Karpas-422 (cell line): ENCODE data around the gene PCDH12. TPM values are rescaled to one million over a fixed set of nuclear protein-coding genes. Genes with fewer than 3 reads are reported as not detected.

Source experiments
- DNase-seq: peaks from one replicate; pipeline ENCODE4 v3.0.0-alpha.2; 2015
- H2AFZ ChIP-seq: fragments of 200-600 bp; sonication (generic); 2 replicates; pipeline ENCODE4 v1.6.1; 2014; ENCODE audit warnings: antibody characterized with exemption, low read length, mixed read lengths
- H3K27ac ChIP-seq: fragments of 200-600 bp; sonication (generic); 2 replicates; pipeline ENCODE4 v1.5.1; 2014; ENCODE audit warnings: mild to moderate bottlenecking, low read length, moderate library complexity
- H3K27me3 ChIP-seq: fragments of 200-600 bp; sonication (generic); 2 replicates; pipeline ENCODE4 v1.6.1; 2014; ENCODE audit warnings: low read length, mixed read lengths
- H3K36me3 ChIP-seq: fragments of 200-600 bp; sonication (generic); 2 replicates; pipeline ENCODE4 v1.6.1; 2014; ENCODE audit warnings: low read length, mixed read lengths; ENCODE audit not compliant: insufficient read depth
- H3K4me1 ChIP-seq: fragments of 200-600 bp; sonication (generic); 2 replicates; pipeline ENCODE4 v1.6.1; 2014; ENCODE audit warnings: mild to moderate bottlenecking, low read length, mixed read lengths
- H3K4me2 ChIP-seq: fragments of 200-600 bp; sonication (generic); 2 replicates; pipeline ENCODE4 v1.6.1; 2014; ENCODE audit warnings: low read length, low read depth, mild to moderate bottlenecking; ENCODE audit not compliant: poor library complexity, severe bottlenecking
- H3K4me3 ChIP-seq: fragments of 200-600 bp; sonication (generic); 2 replicates; pipeline ENCODE4 v1.5.1; 2014; ENCODE audit warnings: mild to moderate bottlenecking, antibody characterized with exemption, low read length, mixed read lengths
- H3K79me2 ChIP-seq: fragments of 200-600 bp; sonication (generic); 2 replicates; pipeline ENCODE4 v1.6.1; 2014; ENCODE audit warnings: mild to moderate bottlenecking, low read length, mixed read lengths
- H3K9ac ChIP-seq: fragments of 200-600 bp; sonication (generic); 2 replicates; pipeline ENCODE4 v1.6.0; 2014; ENCODE audit warnings: low read length
- H3K9me2 ChIP-seq: fragments of 200-600 bp; sonication (generic), shearing (Covaris generic); replicated peaks from 2 replicates; pipeline ENCODE4 v1.6.0; 2014; ENCODE audit warnings: mild to moderate bottlenecking, low read length, moderate library complexity; ENCODE audit not compliant: insufficient read depth
- H3K9me3 ChIP-seq: fragments of 300-700, 200-600 bp; sonication (generic); 2 replicates; pipeline ENCODE4 v1.6.1; 2014; ENCODE audit warnings: low read length, mixed read lengths
- H4K20me1 ChIP-seq: fragments of 200-600 bp; sonication (generic); 2 replicates; pipeline ENCODE4 v1.6.1; 2014; ENCODE audit warnings: mild to moderate bottlenecking, antibody characterized with exemption, low read length, low read depth; ENCODE audit not compliant: insufficient read depth
- total RNA-seq: library from RNA; depleted of rRNA; stranded (reverse); fragments of >200 nt; shearing (Covaris generic); gene quantifications from 2 replicates; pipeline ENCODE4 v1.2.3, GENCODE V29; 2014; ENCODE audit warnings: low replicate concordance

The PCDH12 gene
- total RNA-seq, 1 experiment from 2014 or later, result not detected

- peaks cover 3% of the 10 kb centered on the region for H3K36me3 ChIP-seq
- 0 out of 2 replicates have a peak, but pooled peaks cover 4% of the 10 kb centered on the region for H4K20me1 ChIP-seq
- H3K4me3 ChIP-seq, result no peak overlapping the region
- no peak overlapping the region for H3K27ac ChIP-seq
- H2AFZ ChIP-seq, result no peak overlapping the region
- no peaks in the 10 kb centered on the region for H3K9me2 ChIP-seq
- no peaks in the 10 kb centered on the region for H3K4me1 ChIP-seq
- no peaks in the 10 kb centered on the region for H3K9me3 ChIP-seq
- H3K9ac ChIP-seq, result no peak overlapping the region
- DNase-seq, result no peak
- H3K79me2 ChIP-seq, result no peaks in the 10 kb centered on the region
- H3K27me3 ChIP-seq, result no peaks in the 10 kb centered on the region
- no peak overlapping the region for H3K4me2 ChIP-seq
Observed at GRCh38 chr5:141941307-141941706, 16.7 kb downstream of the PCDH12 start.

- Histone ChIP-seq H3K4me2 (no peak overlapping the region), H3K36me3 (peaks cover 7% of the 10 kb centered on the region), H3K79me2 (no peaks in the 10 kb centered on the region), H3K9ac (no peak overlapping the region), H3K4me1 (no peaks in the 10 kb centered on the region), H3K9me3 (no peaks in the 10 kb centered on the region), H2AFZ (no peak overlapping the region), H4K20me1 (0 out of 2 replicates have a peak, but pooled peaks cover 4% of the 10 kb centered on the region), H3K27me3 (no peaks in the 10 kb centered on the region), H3K9me2 (no peaks in the 10 kb centered on the region), H3K4me3 (no peak overlapping the region), H3K27ac (no peak overlapping the region)
- DNase-seq, result no peak
Observed at GRCh38 chr5:141940695-141941271, 17.2 kb downstream of the PCDH12 start.

GRCh38 chr5:141935538-141935937 lies 22.5 kb downstream of the PCDH12 start:
- DNase-seq, result no peak
- Histone ChIP-seq H3K79me2 (no peaks in the 10 kb centered on the region), H3K4me1 (no peaks in the 10 kb centered on the region), H3K36me3 (peaks cover 30% of the 10 kb centered on the region), H4K20me1 (no peaks in the 10 kb centered on the region), H3K27ac (no peak overlapping the region), H3K9me2 (no peaks in the 10 kb centered on the region), H2AFZ (no peak overlapping the region), H3K4me3 (no peak overlapping the region), H3K27me3 (no peaks in the 10 kb centered on the region), H3K9ac (no peak overlapping the region), H3K9me3 (no peaks in the 10 kb centered on the region), H3K4me2 (no peak overlapping the region)

GRCh38 chr5:141934099-141934844 lies 23.7 kb downstream of the PCDH12 start:
- Histone ChIP-seq H3K4me1 (no peaks in the 10 kb centered on the region), H2AFZ (no peak overlapping the region), H3K4me3 (no peak overlapping the region), H3K9ac (no peak overlapping the region), H3K36me3 (peaks cover 35% of the 10 kb centered on the region), H3K9me3 (no peaks in the 10 kb centered on the region), H3K9me2 (no peaks in the 10 kb centered on the region), H3K4me2 (no peak overlapping the region), H3K27me3 (no peaks in the 10 kb centered on the region), H4K20me1 (no peaks in the 10 kb centered on the region), H3K79me2 (no peaks in the 10 kb centered on the region), H3K27ac (no peak overlapping the region)
- no peak for DNase-seq

- H2AFZ ChIP-seq, result no peak overlapping the region
- no peak for DNase-seq
- no peak overlapping the region for H3K27ac ChIP-seq
- no peaks in the 10 kb centered on the region for H3K9me3 ChIP-seq
- H3K36me3 ChIP-seq, result peaks cover 40% of the 10 kb centered on the region
- H3K4me3 ChIP-seq, result no peak overlapping the region
- H3K9ac ChIP-seq, result no peak overlapping the region
- H3K9me2 ChIP-seq, result no peaks in the 10 kb centered on the region
- H3K4me1 ChIP-seq, result no peaks in the 10 kb centered on the region
- no peaks in the 10 kb centered on the region for H3K79me2 ChIP-seq
- no peak overlapping the region for H3K4me2 ChIP-seq
- no peaks in the 10 kb centered on the region for H3K27me3 ChIP-seq
- no peaks in the 10 kb centered on the region for H4K20me1 ChIP-seq
Observed at GRCh38 chr5:141933151-141933550, 24.9 kb downstream of the PCDH12 start.

GRCh38 chr5:141931694-141932093 lies 26.3 kb downstream of the PCDH12 start:
- no peaks in the 10 kb centered on the region for H3K9me2 ChIP-seq
- H3K36me3 ChIP-seq, result peaks cover 46% of the 10 kb centered on the region
- no peaks in the 10 kb centered on the region for H3K27me3 ChIP-seq
- H3K4me3 ChIP-seq, result no peak overlapping the region
- no peaks in the 10 kb centered on the region for H3K4me1 ChIP-seq
- no peak overlapping the region for H2AFZ ChIP-seq
- H4K20me1 ChIP-seq, result no peaks in the 10 kb centered on the region
- H3K27ac ChIP-seq, result no peak overlapping the region
- H3K79me2 ChIP-seq, result no peaks in the 10 kb centered on the region
- no peak overlapping the region for H3K9ac ChIP-seq
- H3K9me3 ChIP-seq, result no peaks in the 10 kb centered on the region
- no peak for DNase-seq
- H3K4me2 ChIP-seq, result no peak overlapping the region

GRCh38 chr5:141929398-141930058 lies 28.5 kb downstream of the PCDH12 start:
- Histone ChIP-seq H3K4me3 (no peak overlapping the region), H3K27me3 (no peaks in the 10 kb centered on the region), H3K36me3 (peaks cover 48% of the 10 kb centered on the region), H3K9ac (no peak overlapping the region), H2AFZ (no peak overlapping the region), H3K27ac (no peak overlapping the region), H3K9me3 (no peaks in the 10 kb centered on the region), H3K4me1 (peaks cover 1% of the 10 kb centered on the region), H3K9me2 (no peaks in the 10 kb centered on the region), H3K4me2 (no peak overlapping the region), H4K20me1 (no peaks in the 10 kb centered on the region), H3K79me2 (peaks cover 7% of the 10 kb centered on the region)
- no peak for DNase-seq

- Histone ChIP-seq H3K4me3 (no peak overlapping the region), H4K20me1 (0 out of 2 replicates have a peak, but pooled peaks cover 3% of the 10 kb centered on the region), H3K4me2 (no peak overlapping the region), H3K27me3 (no peaks in the 10 kb centered on the region), H3K9me3 (no peaks in the 10 kb centered on the region), H2AFZ (no peak overlapping the region), H3K36me3 (peaks cover 35% of the 10 kb centered on the region), H3K79me2 (peaks cover 16% of the 10 kb centered on the region), H3K9ac (no peak overlapping the region), H3K9me2 (no peaks in the 10 kb centered on the region), H3K27ac (no peak overlapping the region), H3K4me1 (peaks cover 5% of the 10 kb centered on the region)
- DNase-seq, result no peak
Observed at GRCh38 chr5:141928051-141928450, 30.0 kb downstream of the PCDH12 start.
